ENCODE measurements around the gene CES1. TPM values are rescaled to one million over a fixed set of nuclear protein-coding genes. Genes with fewer than 3 reads are reported as not detected.
"Not testable (repeated sequence)": the region's sequence is repeated elsewhere in the genome, so short reads cannot be mapped to it uniquely, and the experiment has no call there.

Gene CES1
- total RNA-seq, 4 donors from 2014 or later, result 6.7 to 71.8 (median 20.1) TPM

DNA sequence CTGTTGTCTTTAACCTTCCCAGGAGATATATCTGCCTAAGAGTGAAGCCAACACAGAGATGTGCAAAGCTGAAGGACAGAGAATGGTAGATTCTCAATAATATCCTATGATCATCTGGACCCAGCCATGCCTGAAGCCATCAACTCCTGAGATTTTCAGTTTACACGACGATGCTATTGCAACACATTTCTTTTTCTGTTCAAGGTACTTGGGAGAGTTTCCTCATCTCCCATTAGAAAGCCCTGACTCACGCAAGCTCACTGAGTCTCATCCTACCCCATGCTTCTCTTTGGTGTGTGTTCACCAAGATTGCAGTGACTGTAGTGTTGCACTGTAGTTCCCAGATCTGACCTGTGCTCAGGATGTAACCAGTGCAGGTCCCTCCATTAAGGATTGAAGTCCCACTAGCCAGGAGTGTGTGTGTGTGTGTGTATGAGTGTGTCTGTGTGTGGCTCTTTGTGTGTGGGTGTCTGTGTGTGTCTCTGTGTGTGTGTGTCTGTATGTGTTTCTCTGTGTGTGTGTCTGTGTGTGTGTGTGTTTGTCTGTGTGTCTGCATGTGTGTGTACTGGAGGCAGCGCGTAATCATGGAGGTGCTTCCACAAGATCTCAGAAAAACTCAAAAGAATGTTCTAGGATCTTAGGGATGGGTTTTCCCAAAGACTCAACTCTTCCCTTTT, 15.5 kb downstream of the CES1 start:
- 92% methylated on average over 5 of the region's 5 CpGs for WGBS

DNA sequence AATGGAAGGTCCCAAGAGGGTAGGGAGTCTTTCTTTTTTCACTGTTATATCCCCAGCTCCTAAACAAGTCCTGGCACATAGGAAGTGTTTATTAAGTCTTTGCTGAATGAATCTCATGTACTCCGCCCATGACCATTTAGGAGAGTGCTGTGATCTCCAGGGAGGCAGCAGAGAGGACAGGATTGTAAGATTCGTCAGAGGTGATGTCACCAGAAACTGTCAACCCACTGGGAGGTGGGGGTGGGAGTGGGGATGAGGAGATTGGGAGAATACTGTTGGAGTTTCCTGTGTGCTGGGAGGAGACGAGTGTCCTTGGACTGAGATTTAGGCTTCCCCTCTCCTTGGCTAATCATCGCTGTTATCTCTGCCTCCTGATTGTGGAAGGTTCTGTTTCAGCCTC, 16.7 kb downstream of the CES1 start:
- intact Hi-C loops (cut with DNase I); H3K4me3 ChIP-seq; H3K9me3 ChIP-seq; H3K36me3 ChIP-seq; DNase-seq (ENCODE audit: extremely low spot score); H3K4me1 ChIP-seq; H3K27ac ChIP-seq (replicated peaks in 1 of 4): not testable (repeated sequence)
- H3K27me3 ChIP-seq, result peaks cover 0 to 12% (median 0%) of the 10 kb centered on the region in 4 donors
- WGBS, result 50% methylated on average over 4 of the region's 4 CpGs

More for the DNA sequence above, 15.5 kb downstream of the CES1 start:
- H3K27ac ChIP-seq (replicated peaks in 1 of 4), result no peak overlapping the region
- DNase-seq (ENCODE audit: extremely low spot score), result no peak
- H3K4me3 ChIP-seq, result no peak overlapping the region
- peaks cover 0 to 4% (median 0%) of the 10 kb centered on the region in 4 donors for H3K36me3 ChIP-seq
- TF ChIP-seq POLR2AphosphoS5 (IDR thresholded peaks at IDR 0.05) (no peak), EP300 (IDR thresholded peaks at IDR 0.05) (no peak), POLR2A (IDR thresholded peaks at IDR 0.05; ENCODE audit: low read depth) (no peak)
- TF ChIP-seq, protein P1, sequence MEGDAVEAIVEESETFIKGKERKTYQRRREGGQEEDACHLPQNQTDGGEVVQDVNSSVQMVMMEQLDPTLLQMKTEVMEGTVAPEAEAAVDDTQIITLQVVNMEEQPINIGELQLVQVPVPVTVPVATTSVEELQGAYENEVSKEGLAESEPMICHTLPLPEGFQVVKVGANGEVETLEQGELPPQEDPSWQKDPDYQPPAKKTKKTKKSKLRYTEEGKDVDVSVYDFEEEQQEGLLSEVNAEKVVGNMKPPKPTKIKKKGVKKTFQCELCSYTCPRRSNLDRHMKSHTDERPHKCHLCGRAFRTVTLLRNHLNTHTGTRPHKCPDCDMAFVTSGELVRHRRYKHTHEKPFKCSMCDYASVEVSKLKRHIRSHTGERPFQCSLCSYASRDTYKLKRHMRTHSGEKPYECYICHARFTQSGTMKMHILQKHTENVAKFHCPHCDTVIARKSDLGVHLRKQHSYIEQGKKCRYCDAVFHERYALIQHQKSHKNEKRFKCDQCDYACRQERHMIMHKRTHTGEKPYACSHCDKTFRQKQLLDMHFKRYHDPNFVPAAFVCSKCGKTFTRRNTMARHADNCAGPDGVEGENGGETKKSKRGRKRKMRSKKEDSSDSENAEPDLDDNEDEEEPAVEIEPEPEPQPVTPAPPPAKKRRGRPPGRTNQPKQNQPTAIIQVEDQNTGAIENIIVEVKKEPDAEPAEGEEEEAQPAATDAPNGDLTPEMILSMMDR (IDR thresholded peaks at IDR 0.05), result no peak
- H3K9me3 ChIP-seq, result no peaks in the 10 kb centered on the region
- intact Hi-C loops (cut with DNase I), result no loop called here
- no peaks in the 10 kb centered on the region for H3K4me1 ChIP-seq
- peaks cover 0 to 22% (median 0%) of the 10 kb centered on the region in 4 donors for H3K27me3 ChIP-seq

DNA sequence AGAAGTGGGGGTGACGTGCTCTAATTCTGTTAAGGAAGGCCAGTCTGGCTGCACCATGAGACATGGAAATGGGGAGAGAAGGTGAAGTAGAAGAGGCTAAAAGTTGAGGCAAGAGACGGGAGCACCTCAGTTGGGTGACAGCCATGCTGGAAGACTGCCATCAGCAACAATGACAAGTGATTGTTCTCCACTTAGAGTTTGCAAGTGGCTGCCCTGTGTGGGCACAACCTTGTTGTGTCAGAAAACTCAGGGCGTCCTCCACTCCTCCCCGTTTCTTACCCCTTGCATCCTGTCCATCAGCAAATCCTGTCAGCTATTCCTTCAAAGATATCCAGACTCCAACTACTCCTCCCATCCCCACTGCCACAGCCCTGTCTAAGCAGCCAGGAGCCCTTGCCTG, 17.6 kb downstream of the CES1 start:
- 86% methylated on average over 4 of the region's 4 CpGs for WGBS
- Histone ChIP-seq H3K36me3 (no peaks in the 10 kb centered on the region), H3K27ac (replicated peaks in 1 of 4) (no peak overlapping the region), H3K4me1 (no peaks in the 10 kb centered on the region), H3K27me3 (peaks cover 0 to 9% (median 0%) of the 10 kb centered on the region in 4 donors), H3K4me3 (no peak overlapping the region), H3K9me3 (no peaks in the 10 kb centered on the region)
- no peak for DNase-seq (ENCODE audit: extremely low spot score)
- intact Hi-C loops (cut with DNase I), result no loop called here
- TF ChIP-seq POLR2AphosphoS5 (IDR thresholded peaks at IDR 0.05), result no peak
- TF ChIP-seq, protein P1 (IDR thresholded peaks at IDR 0.05), result no peak
- TF ChIP-seq POLR2A (IDR thresholded peaks at IDR 0.05; ENCODE audit: low read depth), result no peak
- no peak for TF ChIP-seq EP300 (IDR thresholded peaks at IDR 0.05)

DNA sequence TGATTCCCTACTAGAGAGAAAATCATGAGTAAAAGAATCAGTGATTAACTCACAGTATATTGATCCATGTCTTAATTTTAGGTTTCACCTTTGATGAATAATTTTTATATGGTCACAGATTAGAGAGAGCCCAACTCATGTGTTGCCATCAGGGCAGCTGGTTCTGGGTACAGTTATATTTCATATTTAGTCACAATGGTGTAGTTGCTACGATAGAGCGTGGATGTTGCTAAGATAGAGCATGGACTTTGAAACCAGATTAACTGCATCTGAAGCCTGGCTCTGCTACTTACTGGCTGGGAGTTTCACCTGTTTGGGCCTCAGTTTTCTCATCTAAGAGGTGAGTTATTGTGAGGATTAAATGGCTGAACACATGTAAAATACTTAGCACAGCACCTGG, 18.7 kb downstream of the CES1 start:
- H3K27ac ChIP-seq (replicated peaks in 1 of 4); intact Hi-C loops (cut with DNase I); H3K4me1 ChIP-seq; H3K9me3 ChIP-seq; DNase-seq (ENCODE audit: extremely low spot score); H3K4me3 ChIP-seq; H3K36me3 ChIP-seq: not testable (repeated sequence)
- peaks cover 0 to 14% (median 0%) of the 10 kb centered on the region in 4 donors for H3K27me3 ChIP-seq
- 90% methylated on average over 2 of the region's 2 CpGs for WGBS

DNA sequence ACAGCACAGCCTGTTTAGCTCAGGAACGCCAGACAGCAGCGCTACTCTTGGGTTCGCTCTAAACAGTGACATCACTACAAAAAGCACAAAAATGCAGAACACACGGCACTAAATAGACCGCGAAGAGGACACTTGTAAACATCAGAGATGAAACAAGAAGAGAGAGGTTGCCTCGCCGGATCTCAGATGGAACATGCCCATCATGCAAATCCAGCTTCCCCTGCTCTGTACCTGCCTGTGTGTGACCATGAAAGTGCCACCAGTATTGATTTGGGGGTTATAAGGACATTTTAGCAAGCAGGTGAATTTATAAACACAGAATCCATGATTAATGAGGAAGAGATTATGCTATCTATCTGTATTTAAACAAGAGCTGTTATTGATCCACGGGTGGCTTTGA, 19.2 kb downstream of the CES1 start:
- peaks cover 0 to 14% (median 0%) of the 10 kb centered on the region in 4 donors for H3K27me3 ChIP-seq
- H3K36me3 ChIP-seq; H3K4me1 ChIP-seq; H3K9me3 ChIP-seq; DNase-seq (ENCODE audit: extremely low spot score); intact Hi-C loops (cut with DNase I); H3K4me3 ChIP-seq; H3K27ac ChIP-seq (replicated peaks in 1 of 4): not testable (repeated sequence)
- WGBS, result 79% methylated on average over 8 of the region's 9 CpGs

DNA sequence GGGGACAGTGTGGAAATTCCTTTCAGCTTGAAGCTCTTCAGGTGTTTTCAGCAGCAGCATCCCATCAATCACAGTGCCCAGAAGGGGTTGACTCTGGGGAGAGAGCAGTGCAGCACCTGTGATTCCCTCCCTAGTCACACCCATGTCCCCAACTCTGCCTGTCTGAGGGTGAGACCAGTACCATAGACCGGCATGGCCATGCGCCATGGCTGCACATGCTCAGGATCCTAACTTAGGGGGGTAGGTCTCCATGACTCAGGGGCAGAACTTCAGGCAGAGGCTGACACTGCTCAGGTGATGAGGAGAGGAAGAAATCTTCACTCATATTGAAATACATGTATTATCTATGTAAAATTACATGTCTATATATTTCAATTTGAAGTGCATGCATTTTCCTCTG, 19.9 kb downstream of the CES1 start:
- H3K27me3 ChIP-seq, result peaks cover 0 to 14% (median 0%) of the 10 kb centered on the region in 4 donors
- DNase-seq (ENCODE audit: extremely low spot score), result no peak
- no peaks in the 10 kb centered on the region for H3K36me3 ChIP-seq
- no peaks in the 10 kb centered on the region for H3K9me3 ChIP-seq
- H3K4me3 ChIP-seq, result no peak overlapping the region
- 79% methylated on average over 2 of the region's 2 CpGs for WGBS
- H3K4me1 ChIP-seq, result no peaks in the 10 kb centered on the region
- no peak overlapping the region for H3K27ac ChIP-seq (replicated peaks in 1 of 4)
- TF ChIP-seq POLR2AphosphoS5 (IDR thresholded peaks at IDR 0.05), result no peak
- TF ChIP-seq, protein P1 (IDR thresholded peaks at IDR 0.05), result no peak
- TF ChIP-seq POLR2A (IDR thresholded peaks at IDR 0.05; ENCODE audit: low read depth), result no peak
- no peak for TF ChIP-seq EP300 (IDR thresholded peaks at IDR 0.05)
- intact Hi-C loops (cut with DNase I), result no loop called here

Measured in esophagus muscularis mucosa (tissue), 4 donors.